Measurements from ENCODE around the gene L1CAM. TPM values are rescaled to one million over a fixed set of nuclear protein-coding genes. Genes with fewer than 3 reads are reported as not detected.

The L1CAM gene
- total and polyA plus RNA-seq, 2 of the 8 experiments (the other 6 are each of a cell fraction or from before 2014, with no cell fraction given): 11.0 to 43.0 TPM

- no peak for FAIRE-seq
- H3K79me2 ChIP-seq (ENCODE audit: control insufficient read depth in 1 of 2, insufficient read depth in 2 of 2, low read length in 2 of 2): no peaks in the 10 kb centered on the region; a peak in 1 of 4 replicates
- no peak overlapping the region for H4K91ac ChIP-seq (replicated peaks; ENCODE audit: insufficient read length, low read length)
- H3K79me1 ChIP-seq (ENCODE audit: low read depth, low read length): no peaks in the 10 kb centered on the region
- no peak overlapping the region for H3K23ac ChIP-seq (ENCODE audit: insufficient read length)
- 0 out of 2 replicates have a peak overlapping the region, but pooled peaks have one; percentile 24 for H2BK5ac ChIP-seq (ENCODE audit: low read depth, low read length)
- no peak overlapping the region for H2BK20ac ChIP-seq (ENCODE audit: low read length)
- H3K4me3 ChIP-seq (ENCODE audit: extremely low read depth in 1 of 4, insufficient read depth in 2 of 4, low read depth in 3 of 4, low read length in 4 of 4): no peak overlapping the region
- H3K4me1 ChIP-seq (replicated peaks in 1 of 4; ENCODE audit: control insufficient read depth in 3 of 4, insufficient read depth in 4 of 4, low read length in 3 of 4): peaks cover 7 to 55% (median 37%) of the 10 kb centered on the region in 4 experiments
- no peak overlapping the region for H4K5ac ChIP-seq (ENCODE audit: insufficient read length, low read depth, low read length)
- no peak overlapping the region for H4K8ac ChIP-seq (ENCODE audit: extremely low read depth, insufficient read depth, low read length)
- no peak overlapping the region for H2BK12ac ChIP-seq (ENCODE audit: low read depth, low read length)
- no peak overlapping the region for H3K14ac ChIP-seq (ENCODE audit: insufficient read length)
- CTCF ChIA-PET (ENCODE audit: partially characterized antibody): no interaction called here
- H3K23me2 ChIP-seq (ENCODE audit: low read depth, low read length): peaks cover 3% of the 10 kb centered on the region; the same call in 1 of the 2 replicates
- 0 out of 2 replicates have a peak overlapping the region, but pooled peaks have one; percentile 1 for H2BK15ac ChIP-seq (ENCODE audit: low read length)
- H3K9me3 ChIP-seq (ENCODE audit: insufficient read depth in 2 of 2, low read depth in 1 of 2, low read length in 1 of 2): no peaks in the 10 kb centered on the region
- no peak overlapping the region for H2AK5ac ChIP-seq (ENCODE audit: low read depth, low read length)
- H3K36me3 ChIP-seq (ENCODE audit: control insufficient read depth in 2 of 4, insufficient read depth in 4 of 4, low read length in 3 of 4): no peaks in the 10 kb centered on the region
- no peak overlapping the region for H2AFZ ChIP-seq (ENCODE audit: low read length)
- POLR2A ChIA-PET (ENCODE audit: partially characterized antibody): no interaction called here
- peaks cover 0 to 5% (median 0%) of the 10 kb centered on the region in 4 experiments; a peak in 1 of 7 replicates for H3K27me3 ChIP-seq (replicated peaks in 1 of 4; ENCODE audit: control insufficient read depth in 3 of 4, extremely low read depth in 1 of 4, insufficient read depth in 3 of 4, low read length in 3 of 4)
- peak overlapping the region in 1 of 2 experiments; percentile 49; a peak in 1 of 4 replicates for H3K4me2 ChIP-seq (ENCODE audit: insufficient read depth in 1 of 2, low read depth in 2 of 2, low read length in 2 of 2)
- no peak overlapping the region for H3K27ac ChIP-seq (ENCODE audit: low read depth, low read length)
- no peak overlapping the region; the same call in 1 of the 2 replicates for H3K18ac ChIP-seq (ENCODE audit: extremely low read depth, low read length)
- no peak overlapping the region for H2BK120ac ChIP-seq (replicated peaks; ENCODE audit: low read depth, low read length)
- H3K4ac ChIP-seq (replicated peaks; ENCODE audit: insufficient read length, low read depth, low read length): no peak overlapping the region
- WGBS, 2 experiments (ENCODE audit: extremely low coverage in 1 of 2, insufficient coverage in 1 of 2, insufficient read length in 1 of 2, insufficient replicate concordance in 2 of 2, low coverage in 1 of 2, low lambda C conversion rate in 2 of 2, missing lambda C conversion rate in 1 of 2): no CpG with 5 or more reads among the region's 6 CpGs
- DNase-seq (ENCODE audit: low read depth in 1 of 2, low spot score in 2 of 2): no peak
- H3K9ac ChIP-seq (replicated peaks in 1 of 4; ENCODE audit: extremely low read depth in 1 of 4, low read depth in 3 of 4, low read length in 3 of 4): no peak overlapping the region
- H4K20me1 ChIP-seq (replicated peaks in 1 of 2; ENCODE audit: control insufficient read depth in 1 of 2, insufficient read depth in 2 of 2, low read length in 2 of 2): peaks cover 0 to 5% of the 10 kb centered on the region in 2 experiments
- H3K56ac ChIP-seq (replicated peaks; ENCODE audit: insufficient read length, low read depth, low read length): no peak overlapping the region
Measured at GRCh38 chrX:153880440-153880815, 5.5 kb downstream of the L1CAM start.
